Measurements from ENCODE around the gene STUM.

The STUM gene

GRCh38 chr1:226640321-226641136 is 92.0 kb downstream of the STUM start:
- H3K27ac ChIP-seq = no peak overlapping the region
- H3K4me3 ChIP-seq = no peak overlapping the region
- intact Hi-C loops (cut with DNase I; ENCODE audit: low total_unique reads) = no loop called here
- DNase-seq = no peak
- no peaks in the 10 kb centered on the region for H3K27me3 ChIP-seq
- no peak for TF ChIP-seq CTCF (IDR thresholded peaks at IDR 0.05)
- no peaks in the 10 kb centered on the region for H3K9me3 ChIP-seq
- peaks cover 0 to 10% (median 4%) of the 10 kb centered on the region in 4 donors for H3K4me1 ChIP-seq
- H3K36me3 ChIP-seq = peaks cover 0 to 76% (median 37%) of the 10 kb centered on the region in 3 donors

DNA sequence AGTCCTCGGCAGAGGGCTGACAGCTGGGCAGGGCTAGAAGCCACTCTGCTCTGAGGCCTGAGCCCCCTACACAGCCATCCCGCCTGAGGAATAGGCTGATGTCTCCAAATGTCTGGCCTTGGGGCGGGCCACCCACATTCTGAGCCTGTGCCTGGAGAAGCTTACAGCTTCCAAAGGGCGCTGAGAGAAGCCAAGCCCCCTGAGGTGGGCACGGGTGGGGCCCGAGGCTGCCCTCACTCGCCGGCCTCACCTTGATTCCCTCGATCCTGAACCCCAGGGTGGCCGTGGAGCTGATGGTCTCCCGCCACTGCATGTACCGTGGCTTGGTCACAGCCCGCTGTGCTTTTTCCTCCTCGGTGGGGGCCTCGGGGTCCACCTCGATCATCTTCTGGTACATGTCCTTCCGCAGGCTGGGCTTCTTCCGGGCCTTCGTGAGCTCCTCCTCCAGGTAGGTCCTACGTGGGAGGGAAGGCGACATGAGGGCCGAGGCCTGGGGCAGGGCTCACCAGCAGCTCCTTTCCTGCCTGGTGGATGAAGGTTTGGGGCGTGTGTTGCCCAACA is 93.2 kb downstream of the STUM start:
- Histone ChIP-seq H3K9me3 (no peaks in the 10 kb centered on the region), H3K36me3 (peaks cover 0 to 75% (median 31%) of the 10 kb centered on the region in 3 donors), H3K4me3 (no peak overlapping the region), H3K4me1 (peaks cover 0 to 10% (median 4%) of the 10 kb centered on the region in 4 donors), H3K27ac (no peak overlapping the region), H3K27me3 (no peaks in the 10 kb centered on the region)
- intact Hi-C loops (cut with DNase I; ENCODE audit: low total_unique reads) = no loop called here
- DNase-seq = no peak
- no peak for TF ChIP-seq CTCF (IDR thresholded peaks at IDR 0.05)

DNA sequence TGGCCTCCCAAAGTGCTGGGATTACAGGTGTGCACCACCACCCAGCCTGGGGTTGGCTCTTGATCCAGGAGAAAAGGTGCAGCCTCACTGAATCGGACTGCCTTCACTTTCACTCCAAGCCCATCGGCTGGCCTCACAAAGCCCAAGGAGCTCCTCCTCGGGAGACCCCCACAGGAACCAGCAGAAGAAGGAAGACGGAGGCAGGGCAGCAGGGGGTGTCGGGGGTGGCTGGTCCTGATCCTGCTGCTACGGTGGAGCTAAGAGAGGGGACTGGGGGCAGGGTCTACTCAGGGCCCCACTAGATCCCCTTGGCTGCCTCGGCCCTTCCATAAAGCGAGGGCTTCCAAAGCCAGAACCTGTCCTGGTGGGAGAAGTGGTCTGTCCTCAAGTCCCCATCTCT is 93.9 kb downstream of the STUM start:
- no peak for TF ChIP-seq CTCF (IDR thresholded peaks at IDR 0.05)
- Histone ChIP-seq H3K27me3 (no peaks in the 10 kb centered on the region), H3K4me1 (peaks cover 0 to 10% (median 4%) of the 10 kb centered on the region in 4 donors), H3K4me3 (no peak overlapping the region), H3K27ac (no peak overlapping the region), H3K36me3 (peaks cover 0 to 76% (median 32%) of the 10 kb centered on the region in 3 donors), H3K9me3 (no peaks in the 10 kb centered on the region)
- intact Hi-C loops (cut with DNase I; ENCODE audit: low total_unique reads) = no loop called here
- no peak for DNase-seq

DNA sequence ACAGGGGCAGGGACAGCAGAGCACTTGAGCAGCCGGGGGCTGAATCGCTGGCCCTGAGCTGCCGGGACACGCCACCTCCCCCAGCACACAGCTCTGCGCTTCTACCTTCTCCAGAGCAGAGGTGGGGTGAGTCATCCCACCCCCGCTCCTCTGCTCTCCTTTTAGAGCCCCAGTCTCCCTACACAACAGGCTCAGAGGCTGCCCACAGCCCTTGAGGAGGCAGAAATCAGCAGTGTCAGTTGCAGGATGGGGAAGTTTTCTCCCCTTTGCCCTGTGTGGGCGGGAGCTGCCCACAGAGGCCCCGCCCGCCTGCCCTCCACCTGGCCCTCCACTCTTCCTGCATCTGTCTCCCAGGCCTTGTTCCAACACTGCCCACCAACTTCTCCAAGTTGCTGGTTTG is 94.6 kb downstream of the STUM start:
- intact Hi-C loops (cut with DNase I; ENCODE audit: low total_unique reads) = no loop called here
- no peaks in the 10 kb centered on the region for H3K27me3 ChIP-seq
- peaks cover 0 to 5% (median 0%) of the 10 kb centered on the region in 4 donors for H3K4me1 ChIP-seq
- H3K27ac ChIP-seq = no peak overlapping the region
- TF ChIP-seq CTCF (IDR thresholded peaks at IDR 0.05) = no peak
- no peak for DNase-seq
- no peaks in the 10 kb centered on the region for H3K9me3 ChIP-seq
- peaks cover 0 to 76% (median 40%) of the 10 kb centered on the region in 3 donors for H3K36me3 ChIP-seq
- H3K4me3 ChIP-seq = no peak overlapping the region

GRCh38 chr1:226643611-226644540 is 95.3 kb downstream of the STUM start:
- DNase-seq = no peak
- Histone ChIP-seq H3K27ac (no peak overlapping the region), H3K27me3 (no peaks in the 10 kb centered on the region), H3K4me3 (no peak overlapping the region), H3K4me1 (no peaks in the 10 kb centered on the region), H3K36me3 (peaks cover 0 to 73% (median 42%) of the 10 kb centered on the region in 3 donors), H3K9me3 (no peaks in the 10 kb centered on the region)
- intact Hi-C loops (cut with DNase I; ENCODE audit: low total_unique reads) = no loop called here
- TF ChIP-seq CTCF (IDR thresholded peaks at IDR 0.05) = no peak

All from tibial artery (tissue), 4 donors.